ENCODE data around the gene FZR1. TPM values are rescaled to one million over a fixed set of nuclear protein-coding genes. Genes with fewer than 3 reads are reported as not detected.
A peak's percentile ranks its signal among the peaks of the same experiment; 100 is the strongest.
"Not testable (repeated sequence)": the region's sequence is repeated elsewhere in the genome, so short reads cannot be mapped to it uniquely, and the experiment has no call there.

The FZR1 gene
- total RNA-seq, 6 experiments from 2014 or later = 18.7 to 34.1 (median 23.8) TPM

GRCh38 chr19:3504735-3505134, 1.4 kb upstream of the FZR1 start:
- no peak overlapping the region for H3K27ac ChIP-seq
- intact Hi-C loops (cut with DNase I) = no loop called here

DNA sequence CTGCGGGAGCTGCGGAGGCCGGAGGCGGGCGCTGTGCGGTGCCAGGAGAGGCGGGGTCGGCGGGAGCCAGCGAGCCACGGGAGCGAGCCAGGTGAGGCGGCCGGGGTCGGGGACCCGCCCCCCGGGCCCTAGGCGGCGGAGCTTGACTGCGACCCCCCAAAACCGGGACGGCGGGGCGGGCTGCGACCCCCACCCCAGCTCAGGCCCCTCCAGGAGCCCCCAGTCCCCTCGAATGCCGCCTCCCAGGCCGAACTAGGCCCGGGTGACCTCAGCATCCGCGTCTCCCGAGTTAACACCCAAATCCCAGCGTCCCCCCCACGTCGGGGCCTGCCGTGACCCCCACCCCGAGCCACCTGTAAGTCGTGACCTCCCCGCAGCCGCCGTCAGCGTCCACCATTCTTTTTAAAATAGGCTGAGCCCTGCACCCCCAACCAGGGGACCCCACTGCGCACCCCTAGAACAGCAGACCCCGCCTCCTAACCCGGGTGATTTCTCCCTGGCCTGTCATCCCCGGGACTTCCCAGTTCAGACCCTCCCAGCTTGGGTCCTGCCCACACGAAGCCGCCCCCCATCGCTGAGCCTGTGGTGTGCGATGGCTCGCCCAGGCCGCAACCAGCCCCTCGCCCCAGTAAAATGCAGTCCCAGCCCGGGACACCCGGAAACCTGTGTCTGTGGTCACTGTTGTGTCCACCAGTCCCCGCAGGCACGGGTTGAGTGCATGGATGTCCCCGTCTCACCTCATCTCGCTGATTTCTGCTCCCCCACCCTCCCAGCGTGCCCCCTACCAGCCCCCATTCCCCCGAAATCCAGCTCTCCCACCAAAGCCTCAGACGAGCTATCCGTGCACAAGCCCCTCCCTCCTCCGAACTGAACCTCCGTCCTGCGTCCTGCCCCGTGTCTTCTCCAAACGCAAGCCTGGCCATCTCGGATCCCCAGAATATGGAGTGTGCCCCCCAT, 551 bp downstream of the FZR1 start:
- ATAC-seq (peak in 3 of 4 donors; percentile 0 to 5 (median 1)), DNase-seq (peak in 2 of 3 donors; percentile 69 to 73)
- Histone ChIP-seq H3K4me1 (peaks cover 0 to 28% (median 11%) of the 10 kb centered on the region in 4 donors), H3K9me3 (no peaks in the 10 kb centered on the region), H3K4me3 (peak overlapping the region; percentile 63 to 99 (median 89)), H3K36me3 (peaks cover 0 to 3% (median 0%) of the 10 kb centered on the region in 4 donors), H3K27me3 (no peaks in the 10 kb centered on the region), H3K27ac (peak overlapping the region; percentile 79 to 92 (median 87))
- intact Hi-C loops (cut with DNase I) = no loop called here
- peak; percentile 0 for TF ChIP-seq POLR2A (IDR thresholded peaks at IDR 0.05)
- no peak for TF ChIP-seq CTCF (IDR thresholded peaks at IDR 0.05)
- under 1% methylated on average over 22 of the region's 69 CpGs for WGBS (ENCODE audit: insufficient coverage, low coverage, low lambda C conversion rate, missing lambda C conversion rate)

More at GRCh38 chr19:3504735-3505134, 1.4 kb upstream of the FZR1 start:
- no peak for ATAC-seq
- no peak for DNase-seq
- peak overlapping the region in 1 of 3 donors; percentile 50 for H3K4me3 ChIP-seq
- peaks cover 0 to 3% (median 0%) of the 10 kb centered on the region in 4 donors for H3K36me3 ChIP-seq
- no peaks in the 10 kb centered on the region for H3K9me3 ChIP-seq
- no peak for TF ChIP-seq CTCF (IDR thresholded peaks at IDR 0.05)
- TF ChIP-seq POLR2A (IDR thresholded peaks at IDR 0.05) = no peak
- H3K4me1 ChIP-seq = peaks cover 0 to 23% (median 8%) of the 10 kb centered on the region in 4 donors
- 61% methylated on average over 5 of the region's 5 CpGs for WGBS (ENCODE audit: insufficient coverage, low coverage, low lambda C conversion rate, missing lambda C conversion rate)
- H3K27me3 ChIP-seq = no peaks in the 10 kb centered on the region

- DNase-seq (peak in 1 of 3 donors; percentile 81), ATAC-seq (peak; percentile 46 to 64 (median 58))
- Histone ChIP-seq H3K4me3 (peak overlapping the region; percentile 63 to 99 (median 89)), H3K36me3 (peaks cover 0 to 3% (median 0%) of the 10 kb centered on the region in 4 donors), H3K27me3 (no peaks in the 10 kb centered on the region), H3K4me1 (peaks cover 0 to 35% (median 13%) of the 10 kb centered on the region in 4 donors), H3K27ac (peak overlapping the region; percentile 86 to 92 (median 87)), H3K9me3 (no peaks in the 10 kb centered on the region)
- TF ChIP-seq POLR2A (IDR thresholded peaks at IDR 0.05) (no peak), CTCF (IDR thresholded peaks at IDR 0.05) (no peak)
- WGBS (ENCODE audit: insufficient coverage, low coverage, low lambda C conversion rate, missing lambda C conversion rate) = 16% methylated on average over 21 of the region's 31 CpGs
- intact Hi-C loops (cut with DNase I) = no loop called here
Observed at GRCh38 chr19:3507371-3508120, 1.4 kb downstream of the FZR1 start.

- ATAC-seq; DNase-seq; H3K27me3 ChIP-seq; intact Hi-C loops (cut with DNase I); H3K36me3 ChIP-seq; H3K9me3 ChIP-seq: not testable (repeated sequence)
- Histone ChIP-seq H3K27ac (peak overlapping the region in 2 of 3 donors; percentile 66 to 76), H3K4me1 (peaks cover 0 to 41% (median 17%) of the 10 kb centered on the region in 4 donors), H3K4me3 (peak overlapping the region in 2 of 3 donors; percentile 63 to 99)
- 50% methylated on average over 18 of the region's 18 CpGs for WGBS (ENCODE audit: insufficient coverage, low coverage, low lambda C conversion rate, missing lambda C conversion rate)
Observed at GRCh38 chr19:3508121-3508661, 2.1 kb downstream of the FZR1 start.
